HL-60 (cell line): ENCODE measurements around the gene MTFR1L.

Experiments
- CTCF ChIP-seq: IDR thresholded peaks from one replicate; pipeline ENCODE4 v1.5.1; 2011; ENCODE audit warnings: low read length, control low read depth, inconsistent platforms; ENCODE audit not compliant: insufficient read depth
- POLR2AphosphoS5 ChIP-seq: IDR thresholded peaks from 2 replicates; pipeline ENCODE4 v1.6.1; 2012; ENCODE audit warnings: low read depth
- REST ChIP-seq: IDR thresholded peaks from 2 replicates; pipeline ENCODE4 v1.6.1; 2012; ENCODE audit warnings: low read depth; ENCODE audit not compliant: insufficient replicate concordance

- no peak for TF ChIP-seq CTCF
- no peak for TF ChIP-seq POLR2AphosphoS5
- no peak for TF ChIP-seq REST
Measured at GRCh38 chr1:25803368-25803767, 16.4 kb upstream of the MTFR1L start.
